ENCODE measurements around the gene ADAMTSL3.
"Not testable (repeated sequence)": the region's sequence is repeated elsewhere in the genome, so short reads cannot be mapped to it uniquely, and the experiment has no call there.

The ADAMTSL3 gene

GRCh38 chr15:83991163-83991562 is 337.2 kb downstream of the ADAMTSL3 start:
- DNase-seq, result no peak

DNA sequence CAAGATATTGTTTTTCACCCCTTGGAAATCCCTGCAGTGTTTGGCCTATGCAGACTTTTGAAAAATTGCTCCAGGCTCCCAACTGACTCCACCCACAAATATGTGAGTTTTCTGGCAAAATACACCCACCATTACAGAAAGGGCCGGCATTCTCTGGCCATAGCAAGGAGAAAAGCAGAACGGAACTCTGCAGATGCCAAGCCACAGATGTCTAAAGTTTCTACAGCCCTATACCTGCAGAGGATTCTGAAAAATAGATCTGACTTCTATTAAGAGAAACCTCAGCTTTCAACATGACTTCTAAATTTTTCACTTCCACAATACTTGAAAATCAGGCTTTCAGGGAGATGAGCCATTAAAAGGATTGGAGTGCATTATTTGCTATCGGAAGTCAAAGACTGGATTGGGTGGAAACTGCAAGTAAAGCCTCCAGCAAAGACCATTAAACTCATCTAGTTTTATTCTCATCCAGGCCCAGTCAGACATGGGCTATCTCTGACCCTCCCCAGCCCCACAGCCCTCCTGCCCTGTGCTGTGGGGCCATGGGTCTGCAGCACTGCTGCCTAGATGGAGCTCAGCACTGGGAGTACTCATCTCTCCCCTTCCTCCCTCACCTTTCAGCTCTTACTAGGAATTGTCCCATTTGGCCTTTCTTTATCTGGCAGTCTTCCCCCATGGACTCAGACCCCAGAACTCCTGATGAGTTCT is 338.6 kb downstream of the ADAMTSL3 start:
- no peak for DNase-seq

DNA sequence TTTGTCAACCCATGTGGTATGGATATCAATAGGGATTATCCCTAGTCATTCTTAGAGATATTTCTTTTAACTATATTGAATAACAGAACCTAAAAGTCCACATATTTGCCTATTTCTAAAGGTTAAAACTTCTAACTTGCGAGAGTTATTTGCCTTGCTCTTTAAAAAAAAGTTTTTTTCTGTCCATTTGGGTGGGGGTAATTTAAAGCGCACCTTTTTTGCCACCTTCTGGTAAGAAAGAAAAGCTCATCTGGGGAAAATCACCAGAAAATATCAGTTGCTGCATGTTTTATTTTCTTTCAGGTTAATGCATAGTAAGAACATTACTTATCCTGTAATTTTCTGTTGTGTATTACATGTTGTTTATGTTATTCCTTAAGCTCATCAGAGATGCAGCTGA is 339.7 kb downstream of the ADAMTSL3 start:
- no peak for DNase-seq

GRCh38 chr15:83998486-83998885 is 344.6 kb downstream of the ADAMTSL3 start:
- no peak for DNase-seq

DNA sequence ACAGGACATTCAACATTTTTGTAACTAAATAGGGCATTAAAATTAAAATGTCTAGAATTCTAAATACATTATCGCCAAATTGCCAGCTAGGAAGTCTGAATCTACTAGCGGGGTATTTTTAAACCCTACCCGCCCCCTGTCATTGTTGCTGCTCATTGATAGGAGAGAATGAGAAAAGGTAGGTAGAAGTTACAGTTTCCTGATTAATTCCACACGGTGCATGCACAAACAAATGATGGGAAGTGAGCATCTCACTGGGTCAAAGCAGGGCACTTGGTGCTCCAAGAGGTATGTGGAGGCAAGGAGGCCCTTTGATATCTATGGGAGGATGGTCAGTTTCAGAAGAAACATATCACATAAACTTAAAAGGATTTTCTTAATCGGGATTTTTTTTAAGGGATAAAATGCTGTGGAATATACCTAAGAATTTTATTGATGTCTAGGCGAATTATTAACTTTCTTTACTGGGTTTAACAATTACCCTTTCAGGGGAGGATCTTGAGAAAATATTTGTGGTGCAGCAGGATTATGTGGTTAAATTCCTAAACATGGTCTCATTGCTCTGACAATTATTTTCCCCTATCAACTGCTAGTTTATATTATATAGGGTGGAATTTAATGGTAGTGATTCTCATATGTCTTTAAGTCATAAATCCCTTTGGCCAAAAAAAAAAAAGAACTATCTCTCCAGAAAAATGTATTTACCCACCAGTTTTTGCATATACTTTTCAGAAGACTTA is 345.6 kb downstream of the ADAMTSL3 start:
- no peak for DNase-seq

- no peak for DNase-seq
Observed at GRCh38 chr15:84001037-84001436, 347.1 kb downstream of the ADAMTSL3 start.

DNA sequence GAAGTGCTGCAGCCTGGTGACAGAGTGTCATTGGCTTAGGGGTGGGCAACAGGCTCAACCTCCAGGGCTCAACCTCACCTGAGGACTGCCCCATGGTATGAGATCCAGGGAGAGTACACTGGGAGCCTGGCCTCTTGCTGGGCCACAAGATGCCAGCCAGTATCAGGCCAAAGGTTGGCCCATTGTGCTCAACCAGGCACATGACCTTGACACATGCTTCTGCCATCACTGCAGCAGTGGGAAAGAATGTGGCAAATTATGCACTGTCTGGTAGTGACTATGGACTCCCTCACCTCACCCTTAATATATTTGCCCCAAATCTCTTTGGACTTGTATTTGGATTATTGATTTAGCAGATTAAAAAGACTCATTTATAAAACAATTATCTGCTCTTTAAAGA is 347.7 kb downstream of the ADAMTSL3 start:
- DNase-seq, result no peak

- no peak for DNase-seq
Observed at GRCh38 chr15:84003791-84004503, 350.0 kb downstream of the ADAMTSL3 start.

GRCh38 chr15:84006421-84006820 is 352.5 kb downstream of the ADAMTSL3 start:
- no peak for DNase-seq

DNA sequence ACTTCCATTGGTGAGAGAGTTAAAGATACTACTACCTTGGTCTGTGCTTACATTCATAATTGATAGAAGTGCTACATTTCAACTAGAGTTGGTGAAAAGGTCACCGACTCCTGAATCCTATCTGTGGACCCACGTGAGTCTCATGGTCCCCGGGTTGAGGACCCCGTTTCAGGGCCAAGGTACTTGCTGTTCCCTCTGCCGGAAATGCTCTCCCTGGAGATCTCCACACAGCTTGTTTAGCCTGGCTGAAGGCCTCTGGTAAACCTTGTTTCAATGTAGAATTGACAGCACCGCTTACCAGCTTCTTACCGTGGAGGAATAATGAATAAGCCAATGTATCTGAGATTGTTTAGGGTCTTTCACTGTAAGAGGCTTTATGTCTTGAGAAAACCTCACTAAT is 355.7 kb downstream of the ADAMTSL3 start:
- DNase-seq, result no peak

- DNase-seq, result no peak
Observed at GRCh38 chr15:84010246-84010645, 356.3 kb downstream of the ADAMTSL3 start.

- DNase-seq, result no peak
Observed at GRCh38 chr15:84016371-84016770, 362.4 kb downstream of the ADAMTSL3 start.

GRCh38 chr15:84022516-84022915 is 368.6 kb downstream of the ADAMTSL3 start:
- no peak for DNase-seq

DNA sequence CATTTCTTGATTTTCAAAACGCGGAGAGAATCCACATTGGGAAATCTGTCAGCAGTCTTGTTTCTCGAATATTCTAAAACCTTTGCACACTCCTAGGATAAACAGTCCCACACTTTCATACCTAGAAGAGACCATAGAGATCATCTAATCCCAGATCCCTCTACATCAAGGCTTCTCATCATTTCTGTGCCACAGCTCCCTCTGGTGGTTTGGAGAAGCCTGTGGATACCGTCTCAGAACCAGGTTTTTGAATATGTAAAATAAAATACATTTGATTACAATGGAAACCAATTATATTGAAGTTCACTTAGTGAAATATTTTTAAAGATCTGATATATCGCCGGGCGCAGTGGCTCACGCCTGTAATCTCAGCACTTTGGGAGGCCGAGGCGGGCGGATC is 369.7 kb downstream of the ADAMTSL3 start:
- DNase-seq, result no peak

GRCh38 chr15:84033793-84034553 is 380.1 kb downstream of the ADAMTSL3 start:
- no peak for DNase-seq

DNA sequence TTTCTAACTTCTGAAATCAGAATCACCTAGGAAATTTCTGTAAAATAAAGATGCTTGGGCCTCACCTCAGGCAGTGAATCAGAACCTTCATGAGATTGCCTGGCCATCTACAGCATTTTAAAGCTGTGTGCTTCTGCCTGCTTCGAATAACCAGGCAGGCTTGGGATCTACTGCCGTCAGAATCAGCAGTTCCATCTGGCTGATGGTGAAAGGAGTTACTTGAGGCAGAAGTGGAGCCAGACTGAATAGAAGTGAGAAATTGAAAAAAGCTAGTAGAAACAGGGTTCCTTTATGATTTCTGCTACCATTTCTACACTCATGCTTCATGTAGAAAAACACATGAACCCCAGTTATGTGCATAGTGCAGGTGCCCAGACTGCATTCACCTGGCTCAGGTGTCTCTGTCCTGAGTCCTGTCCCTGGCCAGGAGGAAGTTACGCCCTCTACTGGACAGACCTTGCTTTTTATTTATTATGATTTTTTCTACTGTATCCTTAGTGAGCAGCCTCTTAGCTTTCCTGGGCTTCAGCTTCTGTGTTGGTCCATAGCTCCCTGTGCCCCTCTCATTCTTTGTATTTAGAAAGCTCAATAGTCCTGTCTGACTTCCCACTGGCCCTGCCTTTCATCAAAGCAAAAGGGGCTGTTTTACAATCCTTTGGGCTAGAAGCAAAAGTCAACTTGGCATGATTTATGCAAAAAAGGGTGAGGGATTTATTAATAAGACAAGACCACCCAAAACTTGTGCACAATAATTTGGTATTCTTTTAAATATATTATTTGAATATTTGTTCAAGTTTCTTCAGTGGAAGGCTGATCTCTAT is 380.9 kb downstream of the ADAMTSL3 start:
- no peak for DNase-seq

DNA sequence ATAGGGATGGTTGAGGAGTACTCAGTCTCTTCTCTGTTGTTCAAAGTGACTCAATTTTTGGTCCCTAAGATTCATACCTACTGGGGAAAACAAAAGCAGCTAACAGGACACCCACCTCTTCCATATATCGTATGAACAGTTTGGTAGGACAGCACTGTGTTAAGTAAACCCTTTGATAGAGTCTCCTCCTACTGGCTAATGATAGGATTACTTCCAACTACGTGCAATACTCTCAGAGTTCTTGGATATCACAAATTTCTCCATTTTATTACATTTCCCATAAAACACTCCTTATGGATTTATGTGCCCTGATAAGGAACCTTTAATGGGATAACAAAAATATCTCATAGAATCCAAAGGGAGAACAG is 381.5 kb downstream of the ADAMTSL3 start:
- no peak for DNase-seq

GRCh38 chr15:84037301-84037700 is 383.4 kb downstream of the ADAMTSL3 start:
- no peak for DNase-seq

GRCh38 chr15:84042434-84043056 is 388.6 kb downstream of the ADAMTSL3 start:
- DNase-seq, result not testable (repeated sequence)

- DNase-seq, result no peak
Observed at GRCh38 chr15:84046064-84046637, 392.2 kb downstream of the ADAMTSL3 start.

- not testable (repeated sequence) for DNase-seq
Observed at GRCh38 chr15:84049480-84049879, 395.6 kb downstream of the ADAMTSL3 start.

All from NCI-H1436 (cell line).